ENCODE results near the gene ZFYVE28. TPM values are rescaled to one million over a fixed set of nuclear protein-coding genes. Genes with fewer than 3 reads are reported as not detected.

ZFYVE28 gene
- total RNA-seq, 1 donor from 2014 or later, result 0.39 TPM

- Histone ChIP-seq H2AFZ (replicated peaks) (no peak overlapping the region), H3K27ac (no peak overlapping the region), H3K79me2 (ENCODE audit: low read depth) (no peaks in the 10 kb centered on the region), H3K36me3 (no peaks in the 10 kb centered on the region), H4K20me1 (ENCODE audit: low read depth) (no peaks in the 10 kb centered on the region), H3F3A (ENCODE audit: low read depth) (no peaks in the 10 kb centered on the region), H3K9ac (no peak overlapping the region), H3K27me3 (no peaks in the 10 kb centered on the region), H3K4me2 (no peak overlapping the region), H3K4me3 (no peak overlapping the region), H3K9me3 (ENCODE audit: low read depth) (no peaks in the 10 kb centered on the region), H3K4me1 (peaks cover under 1% of the 10 kb centered on the region)
- TF ChIP-seq EZH2phosphoT487 (IDR thresholded peaks at IDR 0.05) (no peak), EZH2 (IDR thresholded peaks at IDR 0.05) (no peak)
- TF ChIP-seq, protein P1, sequence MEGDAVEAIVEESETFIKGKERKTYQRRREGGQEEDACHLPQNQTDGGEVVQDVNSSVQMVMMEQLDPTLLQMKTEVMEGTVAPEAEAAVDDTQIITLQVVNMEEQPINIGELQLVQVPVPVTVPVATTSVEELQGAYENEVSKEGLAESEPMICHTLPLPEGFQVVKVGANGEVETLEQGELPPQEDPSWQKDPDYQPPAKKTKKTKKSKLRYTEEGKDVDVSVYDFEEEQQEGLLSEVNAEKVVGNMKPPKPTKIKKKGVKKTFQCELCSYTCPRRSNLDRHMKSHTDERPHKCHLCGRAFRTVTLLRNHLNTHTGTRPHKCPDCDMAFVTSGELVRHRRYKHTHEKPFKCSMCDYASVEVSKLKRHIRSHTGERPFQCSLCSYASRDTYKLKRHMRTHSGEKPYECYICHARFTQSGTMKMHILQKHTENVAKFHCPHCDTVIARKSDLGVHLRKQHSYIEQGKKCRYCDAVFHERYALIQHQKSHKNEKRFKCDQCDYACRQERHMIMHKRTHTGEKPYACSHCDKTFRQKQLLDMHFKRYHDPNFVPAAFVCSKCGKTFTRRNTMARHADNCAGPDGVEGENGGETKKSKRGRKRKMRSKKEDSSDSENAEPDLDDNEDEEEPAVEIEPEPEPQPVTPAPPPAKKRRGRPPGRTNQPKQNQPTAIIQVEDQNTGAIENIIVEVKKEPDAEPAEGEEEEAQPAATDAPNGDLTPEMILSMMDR (IDR thresholded peaks at IDR 0.05), result no peak
- H3K36me3 Mint-ChIP-seq, result no peaks in the 10 kb centered on the region
- peak overlapping the region; percentile 70 for H3K27ac Mint-ChIP-seq
- H3K9me3 Mint-ChIP-seq, result no peaks in the 10 kb centered on the region
- no peak overlapping the region for H3K4me3 Mint-ChIP-seq
- H3K4me1 Mint-ChIP-seq, result peaks cover 8% of the 10 kb centered on the region
- H3K27me3 Mint-ChIP-seq (ENCODE audit: insufficient read depth, low read depth), result peaks cover 8% of the 10 kb centered on the region
- no peak for DNase-seq (ENCODE audit: low spot score)
These were observed 125.8 kb downstream of the ZFYVE28 start for GRCh38 chr4:2292646-2293108.

DNA sequence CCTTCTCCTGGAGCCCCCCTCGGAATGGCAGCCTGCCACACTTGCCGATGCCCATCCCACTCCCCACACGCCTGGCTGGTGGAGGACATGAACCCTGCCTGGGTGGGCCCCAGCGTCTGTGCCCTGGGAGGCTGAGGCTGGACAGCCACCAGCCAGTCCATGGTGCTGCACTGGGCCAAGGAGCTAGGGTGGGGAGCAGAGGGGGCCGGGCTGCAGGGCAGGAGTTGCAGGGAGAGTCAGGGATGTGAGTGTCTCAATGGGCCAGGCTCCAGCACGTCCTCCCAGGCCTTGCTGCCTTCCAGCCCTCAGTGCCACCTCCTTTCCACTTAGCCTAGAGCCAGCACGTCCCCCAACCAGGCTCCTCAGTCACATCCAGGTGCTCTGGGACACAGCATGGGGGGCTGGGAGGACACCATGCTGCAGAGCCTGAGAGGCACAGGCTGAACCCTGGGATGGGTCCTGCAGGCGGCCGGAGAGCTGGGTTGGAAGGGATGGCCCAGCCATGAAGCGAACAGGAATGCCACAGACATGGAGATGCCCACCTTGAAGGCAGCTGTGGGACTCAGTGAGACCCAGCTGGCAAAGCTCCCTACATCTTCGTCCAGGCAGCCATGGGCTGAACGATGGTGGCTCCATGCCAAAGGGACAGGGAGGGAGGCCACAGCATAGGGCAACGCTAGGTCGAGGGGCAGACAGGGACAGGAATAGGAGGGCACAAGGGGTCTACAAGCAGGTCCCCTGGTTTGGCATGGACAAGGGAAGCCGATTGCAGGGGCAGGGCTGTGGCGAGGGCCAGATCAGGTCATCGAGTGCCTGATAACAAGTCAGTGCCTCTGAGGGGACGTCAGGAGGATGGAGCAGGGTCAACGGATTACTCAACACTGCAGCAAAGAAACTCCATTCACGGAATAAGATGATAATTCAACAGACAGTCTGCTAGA is 126.5 kb downstream of the ZFYVE28 start:
- H3K4me1 Mint-ChIP-seq, result peaks cover 13% of the 10 kb centered on the region
- no peak overlapping the region for H2AFZ ChIP-seq (replicated peaks)
- no peak overlapping the region for H3K4me2 ChIP-seq

GRCh38 chr4:2290974-2291704 is 127.3 kb downstream of the ZFYVE28 start:
- Histone ChIP-seq H3F3A (ENCODE audit: low read depth) (no peaks in the 10 kb centered on the region), H3K4me2 (no peak overlapping the region), H3K4me3 (no peak overlapping the region), H3K27ac (no peak overlapping the region), H3K79me2 (ENCODE audit: low read depth) (no peaks in the 10 kb centered on the region), H3K9me3 (ENCODE audit: low read depth) (no peaks in the 10 kb centered on the region), H4K20me1 (ENCODE audit: low read depth) (no peaks in the 10 kb centered on the region), H3K4me1 (peaks cover 16% of the 10 kb centered on the region), H2AFZ (replicated peaks) (no peak overlapping the region), H3K27me3 (no peaks in the 10 kb centered on the region), H3K9ac (no peak overlapping the region), H3K36me3 (no peaks in the 10 kb centered on the region)
- Mint-ChIP-seq H3K4me3 (no peak overlapping the region), H3K27ac (no peak overlapping the region), H3K9me3 (no peaks in the 10 kb centered on the region), H3K27me3 (ENCODE audit: insufficient read depth, low read depth) (peaks cover 5% of the 10 kb centered on the region), H3K36me3 (no peaks in the 10 kb centered on the region), H3K4me1 (peaks cover 20% of the 10 kb centered on the region)
- TF ChIP-seq, protein P1 (IDR thresholded peaks at IDR 0.05), result no peak
- TF ChIP-seq EZH2 (IDR thresholded peaks at IDR 0.05), result no peak
- TF ChIP-seq EZH2phosphoT487 (IDR thresholded peaks at IDR 0.05), result no peak
- no peak for DNase-seq (ENCODE audit: low spot score)

More for the DNA sequence above, 126.5 kb downstream of the ZFYVE28 start:
- Histone ChIP-seq H3K79me2 (ENCODE audit: low read depth) (no peaks in the 10 kb centered on the region), H3F3A (ENCODE audit: low read depth) (no peaks in the 10 kb centered on the region), H3K36me3 (no peaks in the 10 kb centered on the region), H3K27me3 (no peaks in the 10 kb centered on the region), H3K27ac (no peak overlapping the region), H3K4me3 (no peak overlapping the region), H4K20me1 (ENCODE audit: low read depth) (no peaks in the 10 kb centered on the region), H3K9ac (no peak overlapping the region), H3K9me3 (ENCODE audit: low read depth) (no peaks in the 10 kb centered on the region), H3K4me1 (peaks cover 7% of the 10 kb centered on the region)
- DNase-seq (ENCODE audit: low spot score), result no peak
- Mint-ChIP-seq H3K4me3 (no peak overlapping the region), H3K27me3 (ENCODE audit: insufficient read depth, low read depth) (peaks cover 5% of the 10 kb centered on the region), H3K36me3 (no peaks in the 10 kb centered on the region), H3K27ac (peak overlapping the region; percentile 16), H3K9me3 (no peaks in the 10 kb centered on the region)
- TF ChIP-seq EZH2phosphoT487 (IDR thresholded peaks at IDR 0.05) (no peak), EZH2 (IDR thresholded peaks at IDR 0.05) (no peak)
- TF ChIP-seq, protein P1 (IDR thresholded peaks at IDR 0.05), result no peak
